GM10248 (cell line): ENCODE results near the gene ARRDC3.

ENCODE experiments used
- CTCF ChIA-PET: fragments of 300-600 bp; sonication (Branson Sonifier 250); formaldehyde crosslinking; extraction: SDS; loops from one replicate; lab custom pipeline; 2021; ENCODE audit warnings: antibody characterized with exemption; lab: Yijun Ruan, JAX
- POLR2A ChIA-PET: fragments of 350-650 bp; sonication (Branson Sonifier 250); formaldehyde crosslinking; extraction: SDS; loops from one replicate; lab custom pipeline; 2020; ENCODE audit warnings: antibody characterized with exemption; lab: Yijun Ruan, JAX
- DNase-seq: peaks from one replicate; pipeline ENCODE4 v3.0.0; 2012; ENCODE audit errors: extremely low spot score
- TF ChIP-seq, protein P1 (sequence below): IDR thresholded peaks from 2 replicates; pipeline ENCODE4 v1.5.1; 2012; ENCODE audit warnings: mild to moderate bottlenecking, low read depth; ENCODE audit errors: extremely low read depth, missing control alignments, control extremely low read depth

ARRDC3 gene

DNA sequence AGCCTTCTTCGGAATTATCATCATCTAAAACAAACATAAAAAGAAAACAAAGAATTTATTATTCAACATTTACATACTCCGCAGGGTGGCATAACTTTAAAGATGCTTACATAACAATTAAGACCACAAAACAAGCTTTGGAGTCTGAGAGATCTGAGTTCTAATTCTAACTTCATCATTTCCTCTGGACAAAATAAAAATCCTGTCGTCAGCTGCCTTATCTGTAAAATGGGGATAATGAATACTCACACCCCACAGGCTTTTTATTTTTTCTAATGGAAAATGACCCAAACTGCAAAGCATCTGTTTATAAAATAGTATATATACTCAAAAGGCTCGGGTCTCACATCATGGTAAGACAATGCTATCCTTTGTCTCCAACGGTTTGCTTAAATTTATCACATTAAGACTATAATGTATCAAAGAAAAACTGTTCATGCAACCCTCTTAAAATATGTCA, 4.3 kb downstream of the ARRDC3 start:
- TF ChIP-seq, protein P1, sequence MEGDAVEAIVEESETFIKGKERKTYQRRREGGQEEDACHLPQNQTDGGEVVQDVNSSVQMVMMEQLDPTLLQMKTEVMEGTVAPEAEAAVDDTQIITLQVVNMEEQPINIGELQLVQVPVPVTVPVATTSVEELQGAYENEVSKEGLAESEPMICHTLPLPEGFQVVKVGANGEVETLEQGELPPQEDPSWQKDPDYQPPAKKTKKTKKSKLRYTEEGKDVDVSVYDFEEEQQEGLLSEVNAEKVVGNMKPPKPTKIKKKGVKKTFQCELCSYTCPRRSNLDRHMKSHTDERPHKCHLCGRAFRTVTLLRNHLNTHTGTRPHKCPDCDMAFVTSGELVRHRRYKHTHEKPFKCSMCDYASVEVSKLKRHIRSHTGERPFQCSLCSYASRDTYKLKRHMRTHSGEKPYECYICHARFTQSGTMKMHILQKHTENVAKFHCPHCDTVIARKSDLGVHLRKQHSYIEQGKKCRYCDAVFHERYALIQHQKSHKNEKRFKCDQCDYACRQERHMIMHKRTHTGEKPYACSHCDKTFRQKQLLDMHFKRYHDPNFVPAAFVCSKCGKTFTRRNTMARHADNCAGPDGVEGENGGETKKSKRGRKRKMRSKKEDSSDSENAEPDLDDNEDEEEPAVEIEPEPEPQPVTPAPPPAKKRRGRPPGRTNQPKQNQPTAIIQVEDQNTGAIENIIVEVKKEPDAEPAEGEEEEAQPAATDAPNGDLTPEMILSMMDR, result no peak
- CTCF ChIA-PET, result interaction anchor here (0.6 to 1.1 kb wide), 2 partner anchors 9 to 80 kb away, joined by 3 read pairs; no protein-coding TSS in a partner anchor
- POLR2A ChIA-PET, result no interaction called here
- no peak for DNase-seq

DNA sequence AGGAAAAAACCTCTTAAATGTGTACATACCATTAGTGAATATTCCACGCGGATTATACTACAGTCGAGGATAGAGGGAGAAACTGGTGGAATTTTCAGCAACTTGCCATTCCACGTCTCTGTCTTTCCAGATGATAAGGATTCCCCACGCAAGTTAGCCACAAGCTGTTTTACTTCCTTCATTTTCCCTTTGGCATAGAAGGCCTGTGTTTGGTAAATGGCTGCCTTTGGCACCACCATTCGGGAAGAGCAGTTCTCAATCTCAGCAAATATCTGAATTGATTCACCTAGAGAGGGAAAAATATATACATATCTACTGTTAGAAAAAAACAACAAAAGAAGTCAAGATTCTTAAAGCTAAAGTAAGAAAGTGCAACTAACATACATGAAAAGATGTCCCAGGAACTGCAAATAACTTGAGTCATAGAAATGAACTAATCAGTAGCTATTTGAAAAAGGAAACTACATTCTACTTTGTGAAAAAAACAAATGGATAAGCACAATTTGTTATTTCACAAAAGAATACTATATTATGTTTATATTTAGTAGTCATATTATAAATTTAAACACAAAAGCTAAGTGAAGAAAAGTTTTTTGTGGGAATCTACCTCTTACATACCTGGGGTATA, 8.1 kb downstream of the ARRDC3 start:
- ChIA-PET POLR2A (no interaction called here), CTCF (interaction anchor here (1.0 to 1.6 kb wide), 4 partner anchors 9 to 45 kb away, joined by 3 to 9 read pairs (median 6); no protein-coding TSS in a partner anchor)
- TF ChIP-seq, protein P1, result no peak
- DNase-seq, result no peak

DNA sequence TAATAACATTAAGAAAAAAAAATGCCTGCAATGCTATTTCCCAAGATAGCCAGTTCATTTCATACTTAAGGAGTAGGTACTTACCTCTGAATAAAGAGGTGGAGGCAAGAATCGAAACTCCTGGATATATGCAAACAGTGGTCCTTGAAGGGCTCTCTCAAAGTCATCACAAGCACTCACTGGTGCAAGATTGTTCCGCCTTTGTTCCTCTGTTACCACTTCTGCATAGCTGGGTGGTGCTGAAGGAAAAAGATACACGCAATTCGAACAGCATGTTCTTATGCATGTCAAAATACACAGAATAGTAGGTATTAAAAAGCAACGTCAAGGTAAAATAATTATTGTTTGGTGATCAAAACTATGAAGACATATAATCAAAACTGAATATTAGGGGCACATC, 9.5 kb downstream of the ARRDC3 start:
- TF ChIP-seq, protein P1, result no peak
- no peak for DNase-seq
- ChIA-PET POLR2A (interaction anchor here (0.9 kb wide), 1 partner anchor 9 kb away, joined by 3 read pairs; no protein-coding TSS in a partner anchor), CTCF (interaction anchor here (1.2 kb wide), 2 partner anchors 11 to 154 kb away, joined by 3 to 9 read pairs; no protein-coding TSS in a partner anchor)

DNA sequence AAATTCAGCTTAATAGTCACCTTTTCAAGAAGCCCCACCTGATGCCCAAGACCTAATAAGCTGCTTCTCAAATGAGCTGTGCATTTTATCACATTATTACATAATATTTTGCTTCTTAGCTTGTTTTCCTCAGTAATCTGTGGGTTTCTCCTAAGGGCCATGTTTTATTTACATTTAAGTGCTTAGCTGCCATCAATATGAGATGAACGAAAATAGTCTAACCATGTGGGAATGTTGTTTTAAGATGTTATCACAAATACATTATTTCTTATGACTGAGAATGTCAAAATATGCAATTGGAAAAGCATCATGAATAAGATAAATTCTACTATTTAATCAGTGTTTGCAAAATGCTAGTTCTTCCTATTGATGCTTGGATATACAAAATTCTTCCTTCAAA, 10.1 kb downstream of the ARRDC3 start:
- POLR2A ChIA-PET, result interaction anchor here (0.8 kb wide), 1 partner anchor 10 kb away, joined by 3 read pairs; the partner anchor contains the start of gene ARRDC3
- CTCF ChIA-PET, result interaction anchor here (0.7 to 1.0 kb wide), 2 partner anchors 11 to 46 kb away, joined by 3 read pairs; no protein-coding TSS in a partner anchor
- no peak for DNase-seq
- TF ChIP-seq, protein P1, result no peak

DNA sequence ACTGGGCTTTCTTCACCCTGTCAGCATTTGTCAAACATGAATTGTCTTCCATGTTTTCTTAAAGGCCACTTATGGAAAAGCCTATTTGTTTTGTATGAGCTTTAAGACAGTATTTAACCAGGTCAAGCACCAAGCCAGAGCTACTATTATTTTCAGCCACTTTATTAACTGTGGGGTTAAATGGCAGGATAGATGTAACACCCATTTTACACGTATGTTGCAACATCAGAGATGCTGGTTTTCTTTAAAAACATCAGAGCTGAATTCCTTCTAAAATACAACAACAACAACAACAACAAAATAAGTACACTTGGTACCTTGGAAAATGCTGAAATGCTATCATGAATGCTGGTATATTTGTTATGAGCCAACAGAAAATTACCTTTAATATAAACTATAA, 13.6 kb downstream of the ARRDC3 start:
- CTCF ChIA-PET, result interaction anchor here (1.3 to 2.9 kb wide), 2 partner anchors 9 to 15 kb away, joined by 3 to 17 read pairs; partner anchors contain the start of gene ARRDC3
- no peak for DNase-seq
- TF ChIP-seq, protein P1, result no peak
- POLR2A ChIA-PET, result interaction anchor here (0.8 to 1.2 kb wide), 2 partner anchors 11 to 88 kb away, joined by 3 read pairs; no protein-coding TSS in a partner anchor

DNA sequence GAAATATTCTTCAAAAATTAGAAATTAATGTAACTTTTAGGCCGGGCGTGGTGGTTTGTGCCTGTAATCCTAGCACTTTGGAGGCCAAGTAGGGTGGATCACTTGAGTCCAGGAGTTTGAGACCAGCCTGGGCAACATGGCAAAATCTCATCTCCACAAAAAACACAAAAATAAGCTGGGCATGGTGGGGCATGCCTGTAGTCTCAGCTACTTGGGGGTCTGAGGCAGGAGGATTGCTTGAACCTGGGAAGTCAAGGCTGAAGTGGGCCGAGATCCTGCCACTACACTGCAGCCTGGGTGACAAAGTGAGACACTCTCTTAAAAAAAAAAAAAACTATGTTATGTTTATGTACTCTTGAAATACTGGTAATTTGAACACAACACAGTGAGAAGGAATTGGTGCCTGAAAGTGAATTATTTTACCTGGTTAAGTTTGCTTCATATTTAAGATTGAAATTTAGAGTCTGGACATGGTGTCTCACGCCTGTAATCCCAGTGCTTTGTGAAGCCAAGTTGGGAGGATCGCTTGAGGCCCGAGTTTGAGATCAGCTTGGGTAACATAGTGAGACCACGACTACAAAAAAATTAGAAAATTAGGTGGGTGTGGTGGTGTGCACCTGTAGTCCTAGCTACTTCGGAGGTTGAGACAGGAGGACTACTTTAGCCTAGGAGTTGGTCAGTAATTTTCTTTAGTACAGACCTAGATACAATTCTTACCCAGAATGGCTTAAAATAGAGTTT, 15.0 kb downstream of the ARRDC3 start:
- TF ChIP-seq, protein P1, result no peak
- CTCF ChIA-PET, result interaction anchor here (3.4 kb wide), 1 partner anchor 17 kb away, joined by 16 read pairs; no protein-coding TSS in a partner anchor
- POLR2A ChIA-PET, result interaction anchor here (1.2 kb wide), 1 partner anchor 15 kb away, joined by 3 read pairs; the partner anchor contains the start of gene ARRDC3

More for the DNA sequence above, 15.0 kb downstream of the ARRDC3 start:
- no peak for DNase-seq
